SIG-M5 treated with dmso at 0.1 percent for 504 hours (cell line): Measurements from ENCODE around the gene VSIG10L2.

Experiments used
- DNase-seq: peaks from one replicate; lab custom pipeline; 2025; ENCODE audit not compliant: unreplicated experiment; lab: John Stamatoyannopoulos, UW

Gene VSIG10L2

GRCh38 chr11:125946712-125947418, 1.0 kb downstream of the VSIG10L2 start:
- no peak for DNase-seq

- no peak for DNase-seq
Measured at GRCh38 chr11:125947419-125948277, 1.8 kb downstream of the VSIG10L2 start.

- no peak for DNase-seq
Measured at GRCh38 chr11:125948278-125949051, 2.6 kb downstream of the VSIG10L2 start.

GRCh38 chr11:125949271-125950177, 3.7 kb downstream of the VSIG10L2 start:
- DNase-seq, result no peak

GRCh38 chr11:125950178-125950490, 4.3 kb downstream of the VSIG10L2 start:
- DNase-seq, result no peak

- DNase-seq, result no peak
Measured at GRCh38 chr11:125950696-125951651, 5.1 kb downstream of the VSIG10L2 start.

- DNase-seq, result no peak
Measured at GRCh38 chr11:125951731-125952130, 5.9 kb downstream of the VSIG10L2 start.

GRCh38 chr11:125952559-125952958, 6.7 kb downstream of the VSIG10L2 start:
- no peak for DNase-seq

- DNase-seq, result no peak
Measured at GRCh38 chr11:125952973-125953372, 7.1 kb downstream of the VSIG10L2 start.

- DNase-seq, result no peak
Measured at GRCh38 chr11:125953401-125953935, 7.6 kb downstream of the VSIG10L2 start.

GRCh38 chr11:125954123-125954944, 8.5 kb downstream of the VSIG10L2 start:
- DNase-seq, result no peak

GRCh38 chr11:125954945-125955640, 9.2 kb downstream of the VSIG10L2 start:
- no peak for DNase-seq

- DNase-seq, result no peak
Measured at GRCh38 chr11:125955856-125956255, 10.0 kb downstream of the VSIG10L2 start.

- DNase-seq, result no peak
Measured at GRCh38 chr11:125956391-125957134, 10.7 kb downstream of the VSIG10L2 start.

- DNase-seq, result no peak
Measured at GRCh38 chr11:125957618-125958332, 11.9 kb downstream of the VSIG10L2 start.

- no peak for DNase-seq
Measured at GRCh38 chr11:125958872-125959400, 13.1 kb downstream of the VSIG10L2 start.
